SU-DHL-6 (cell line): Measurements from ENCODE around the gene INPP4A.

Source experiments
- H2AFZ ChIP-seq: fragments of 200-600 bp; sonication (generic); 2 replicates; pipeline ENCODE4 v1.6.1; 2014; ENCODE audit warnings: low read depth, mild to moderate bottlenecking, moderate library complexity, mixed read lengths, antibody characterized with exemption, low read length; ENCODE audit not compliant: severe bottlenecking
- H3F3A ChIP-seq: fragments of 200-600 bp; shearing (Covaris generic); 2 replicates; pipeline ENCODE4 v1.6.0; 2016; ENCODE audit warnings: antibody characterized with exemption, mild to moderate bottlenecking; ENCODE audit not compliant: insufficient read depth
- H3K27ac ChIP-seq: fragments of 200-600 bp; sonication (generic); 2 replicates; pipeline ENCODE4 v1.5.1; 2016; ENCODE audit warnings: low read depth, mild to moderate bottlenecking, low read length, moderate library complexity, mixed read lengths
- H3K27me3 ChIP-seq: fragments of 200-600 bp; sonication (generic), shearing (Covaris generic); 2 replicates; pipeline ENCODE4 v1.6.0; 2014; ENCODE audit warnings: mild to moderate bottlenecking, low read length
- H3K36me3 ChIP-seq: fragments of 200-600 bp; sonication (generic); 2 replicates; pipeline ENCODE4 v1.6.1; 2014; ENCODE audit warnings: mild to moderate bottlenecking, low read length, mixed read lengths
- H3K4me2 ChIP-seq: fragments of 300-600, 200-600 bp; shearing (Covaris generic), sonication (generic); 2 replicates; pipeline ENCODE4 v1.6.0; 2014; ENCODE audit warnings: low read length, low read depth, mild to moderate bottlenecking; ENCODE audit not compliant: poor library complexity, severe bottlenecking
- H3K4me3 ChIP-seq: fragments of 200-600 bp; sonication (generic); 2 replicates; pipeline ENCODE4 v1.5.1; 2014; ENCODE audit warnings: antibody characterized with exemption, low read length, mild to moderate bottlenecking, mixed read lengths; ENCODE audit not compliant: insufficient read depth, poor library complexity, severe bottlenecking
- H3K79me2 ChIP-seq: fragments of 200-600 bp; sonication (generic); 2 replicates; pipeline ENCODE4 v1.6.1; 2014; ENCODE audit warnings: mild to moderate bottlenecking, low read length, moderate library complexity; ENCODE audit not compliant: insufficient read depth
- H3K9ac ChIP-seq: fragments of 200-600 bp; sonication (generic); 2 replicates; pipeline ENCODE4 v1.7.0; 2014; ENCODE audit warnings: mild to moderate bottlenecking, low read length
- H3K9me2 ChIP-seq: fragments of 200-600 bp; sonication (generic); replicated peaks from 2 replicates; pipeline ENCODE4 v1.6.1; 2014; ENCODE audit warnings: low read length; ENCODE audit not compliant: insufficient read depth
- H3K9me3 ChIP-seq: fragments of 200-600 bp; sonication (generic); 2 replicates; pipeline ENCODE4 v1.6.1; 2014; ENCODE audit warnings: low read length, mixed read lengths; ENCODE audit not compliant: insufficient read depth
- H4K20me1 ChIP-seq: fragments of 200-600 bp; sonication (generic); 2 replicates; pipeline ENCODE4 v1.6.1; 2014; ENCODE audit warnings: low read depth, mild to moderate bottlenecking, antibody characterized with exemption, low read length, moderate library complexity, mixed read lengths
- CTCF ChIP-seq: fragments of 200-600 bp; sonication (generic); IDR thresholded peaks from one replicate; pipeline ENCODE4 v1.5.1; 2017; ENCODE audit warnings: antibody characterized with exemption, mild to moderate bottlenecking, low read length, moderate library complexity; ENCODE audit not compliant: insufficient read depth, poor library complexity, severe bottlenecking
- EZH2phosphoT487 ChIP-seq: fragments of 200-600 bp; sonication (generic), shearing (Covaris generic); conservative IDR thresholded peaks from 2 replicates; pipeline ENCODE4 v1.6.1; 2018; ENCODE audit warnings: mild to moderate bottlenecking, antibody characterized with exemption, low read length, moderate library complexity, mixed read lengths

Gene INPP4A

DNA sequence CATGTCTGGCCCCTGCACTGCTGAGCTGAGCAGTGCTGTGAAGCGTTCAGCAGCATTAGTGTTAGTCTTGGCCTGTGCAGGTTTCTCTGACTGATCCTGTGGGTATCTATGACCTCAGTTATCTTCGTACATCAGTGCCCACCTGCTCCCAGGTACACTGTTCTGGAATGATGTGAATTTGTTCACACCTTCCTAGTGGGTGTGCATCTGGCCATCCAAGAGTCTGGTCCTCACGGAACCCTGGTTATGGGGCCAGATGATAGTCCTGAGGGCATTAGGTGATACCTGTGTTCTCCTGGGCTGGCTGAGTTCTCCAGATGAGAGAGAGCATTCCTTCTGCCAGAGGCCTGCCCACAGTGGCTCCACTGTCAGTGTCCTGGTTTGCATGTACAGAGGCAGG lies 57.2 kb downstream of the INPP4A start:
- H3K36me3 ChIP-seq = no peaks in the 10 kb centered on the region
- TF ChIP-seq CTCF = no peak
- TF ChIP-seq EZH2phosphoT487 = no peak
- no peaks in the 10 kb centered on the region for H4K20me1 ChIP-seq
- no peaks in the 10 kb centered on the region for H3K9me2 ChIP-seq
- no peak overlapping the region for H2AFZ ChIP-seq
- H3K27me3 ChIP-seq = no peaks in the 10 kb centered on the region
- H3K4me2 ChIP-seq = no peak overlapping the region
- H3K4me3 ChIP-seq = no peak overlapping the region
- H3K9me3 ChIP-seq = no peaks in the 10 kb centered on the region; the same call in 1 of the 2 replicates
- no peak overlapping the region for H3K9ac ChIP-seq
- H3K79me2 ChIP-seq = no peaks in the 10 kb centered on the region
- no peaks in the 10 kb centered on the region for H3F3A ChIP-seq
- no peak overlapping the region for H3K27ac ChIP-seq

DNA sequence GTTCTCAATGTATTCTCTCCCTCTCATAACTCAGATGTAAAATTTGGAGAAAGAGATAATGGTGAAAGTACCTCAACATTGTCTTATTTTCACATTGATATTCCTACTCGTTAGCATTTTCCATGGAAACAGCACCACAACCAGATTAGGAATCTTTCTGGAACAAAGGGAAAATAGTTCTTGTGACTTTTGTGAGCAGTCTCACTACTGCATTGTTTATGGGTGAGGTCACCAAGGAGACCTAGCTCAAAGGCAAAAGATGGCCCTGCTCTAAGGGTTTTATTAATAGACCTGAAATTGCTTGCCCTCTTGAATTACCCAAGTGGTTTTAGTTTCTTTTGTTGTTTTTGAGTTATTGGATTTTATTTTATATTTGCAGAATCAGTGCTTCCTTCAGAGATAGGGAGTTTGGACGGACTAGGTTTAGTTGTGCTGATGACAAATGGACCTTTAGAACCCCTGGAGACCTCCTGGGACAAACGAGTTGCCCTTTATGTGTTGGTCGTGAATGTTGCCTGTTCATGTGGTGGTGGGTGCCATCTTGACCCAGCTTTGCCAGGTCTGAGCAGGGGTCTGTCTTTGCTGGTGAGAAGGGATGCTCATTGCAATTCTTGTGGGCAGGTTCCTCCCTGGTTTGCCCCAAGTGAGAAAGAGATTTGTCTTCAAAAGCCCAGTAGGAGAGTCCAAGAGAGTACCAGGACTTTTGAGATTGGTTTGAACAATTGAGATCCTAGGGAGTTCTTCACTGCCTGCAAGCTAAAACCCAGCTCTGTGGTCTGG lies 58.1 kb downstream of the INPP4A start:
- Histone ChIP-seq H3K27me3 (no peaks in the 10 kb centered on the region), H3K36me3 (no peaks in the 10 kb centered on the region), H3F3A (no peaks in the 10 kb centered on the region), H3K9ac (no peak overlapping the region), H3K9me3 (no peaks in the 10 kb centered on the region), H3K79me2 (no peaks in the 10 kb centered on the region), H4K20me1 (no peaks in the 10 kb centered on the region), H3K27ac (no peak overlapping the region), H3K4me2 (no peak overlapping the region), H3K4me3 (no peak overlapping the region), H2AFZ (no peak overlapping the region), H3K9me2 (no peaks in the 10 kb centered on the region)
- TF ChIP-seq CTCF (no peak), EZH2phosphoT487 (no peak)

DNA sequence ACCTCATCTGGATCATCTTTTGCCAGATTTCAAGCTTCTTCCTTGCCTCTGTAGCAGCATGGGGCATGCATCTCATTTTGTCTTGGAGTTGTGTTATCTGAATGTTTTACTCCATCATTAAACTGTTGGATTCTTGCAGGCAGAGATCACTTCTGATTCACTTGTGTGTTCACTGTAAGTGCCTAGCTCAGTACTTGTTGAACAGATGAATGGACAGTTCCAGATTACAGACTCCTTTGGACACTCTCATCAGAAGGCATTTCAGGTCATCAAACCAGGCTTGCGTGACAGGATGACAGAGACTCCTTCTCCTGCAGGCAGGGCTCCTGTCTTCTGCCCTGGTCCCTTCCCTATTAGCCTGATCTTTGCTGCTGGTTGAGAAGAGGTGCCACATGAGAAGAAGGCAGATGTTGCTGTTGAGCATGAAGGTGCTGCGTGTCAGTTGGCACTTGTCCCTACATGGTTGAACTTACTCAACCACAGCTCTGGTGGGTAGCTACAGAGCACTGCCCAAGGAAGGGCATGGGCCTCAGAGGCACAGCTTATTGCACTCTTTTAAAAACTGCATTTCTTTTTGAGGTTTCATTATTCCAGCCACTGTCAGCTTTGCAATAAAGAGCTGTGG lies 58.9 kb downstream of the INPP4A start:
- Histone ChIP-seq H3K9me2 (no peaks in the 10 kb centered on the region), H3F3A (no peaks in the 10 kb centered on the region), H3K4me2 (no peak overlapping the region), H4K20me1 (no peaks in the 10 kb centered on the region), H2AFZ (no peak overlapping the region), H3K27me3 (no peaks in the 10 kb centered on the region), H3K27ac (no peak overlapping the region), H3K36me3 (no peaks in the 10 kb centered on the region), H3K4me3 (no peak overlapping the region), H3K79me2 (no peaks in the 10 kb centered on the region), H3K9ac (no peak overlapping the region), H3K9me3 (no peaks in the 10 kb centered on the region)
- no peak for TF ChIP-seq EZH2phosphoT487
- TF ChIP-seq CTCF = no peak
